ENCODE measurements around the gene GRN. TPM values are rescaled to one million over a fixed set of nuclear protein-coding genes. Genes with fewer than 3 reads are reported as not detected.

The GRN gene
- total RNA-seq, 1 experiment from 2014 or later = 127 TPM

DNA sequence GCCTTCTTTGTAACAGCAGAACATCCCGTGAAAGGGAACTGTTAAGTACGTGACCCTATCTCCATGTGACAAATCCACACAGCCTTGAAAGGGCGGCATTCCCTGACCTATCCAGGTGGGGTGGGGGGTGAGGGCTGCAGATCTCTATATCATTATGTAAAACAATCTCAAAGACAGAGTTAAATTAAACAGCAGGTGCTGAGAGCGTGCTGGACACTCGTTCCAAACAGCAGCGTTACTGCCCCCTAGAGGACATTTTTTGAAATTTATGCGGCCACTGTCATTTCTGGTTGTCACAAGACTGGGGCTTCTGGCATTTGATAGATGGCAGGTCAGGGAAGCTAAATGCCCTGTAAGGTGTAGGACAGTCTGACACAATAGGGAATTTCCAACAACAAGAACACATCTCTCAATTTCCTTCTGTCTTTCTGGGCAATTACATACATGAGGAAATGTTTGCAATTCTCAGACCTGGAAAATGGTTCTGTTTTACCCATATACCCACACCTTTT, 13.8 kb upstream of the GRN start:
- no CpG with 5 or more reads among the region's 7 CpGs for WGBS (ENCODE audit: extremely low coverage, insufficient read length, low lambda C conversion rate)
- H4K20me1 ChIP-seq (ENCODE audit: control insufficient read depth, insufficient read depth, insufficient read length) = no peaks in the 10 kb centered on the region
- no peak overlapping the region for H4K5ac ChIP-seq (ENCODE audit: insufficient read length, low read depth, low read length)
- H2BK20ac ChIP-seq (ENCODE audit: low read depth, low read length, poor library complexity, severe bottlenecking) = no peak overlapping the region
- no peak overlapping the region for H3K9ac ChIP-seq (ENCODE audit: extremely low read depth, insufficient read length, low read length)
- peaks cover 17 to 22% of the 10 kb centered on the region in 2 experiments for H3K4me1 Mint-ChIP-seq
- H3K27ac ChIP-seq (ENCODE audit: insufficient read length, low read depth, low read length) = no peak overlapping the region
- H3K9me3 Mint-ChIP-seq = no peaks in the 10 kb centered on the region
- no peaks in the 10 kb centered on the region for H3K23me2 ChIP-seq (ENCODE audit: insufficient read length, low read depth, low read length, poor library complexity, severe bottlenecking)
- no peak overlapping the region for H2BK12ac ChIP-seq (ENCODE audit: insufficient read length, low read depth, low read length)
- H3K9me3 ChIP-seq (ENCODE audit: control insufficient read depth, low read depth, low read length) = no peaks in the 10 kb centered on the region
- no peak overlapping the region for H3K4ac ChIP-seq (ENCODE audit: low read depth, low read length)
- H3K79me2 ChIP-seq (ENCODE audit: insufficient read depth, low read length) = no peaks in the 10 kb centered on the region
- H4K8ac ChIP-seq (replicated peaks; ENCODE audit: insufficient read length, low read depth, low read length) = no peak overlapping the region
- H2AK5ac ChIP-seq (ENCODE audit: insufficient read length, low read length) = no peak overlapping the region
- no peak overlapping the region for H2BK5ac ChIP-seq (ENCODE audit: insufficient read length, low read length)
- H2BK120ac ChIP-seq (ENCODE audit: low read depth, low read length, poor library complexity, severe bottlenecking) = no peak overlapping the region
- no peak overlapping the region for H3K23ac ChIP-seq (ENCODE audit: insufficient read length, low read depth, low read length)
- H3K56ac ChIP-seq (ENCODE audit: insufficient read length, low read depth, low read length) = no peak overlapping the region
- H4K91ac ChIP-seq (ENCODE audit: insufficient read length, low read depth, low read length) = no peak overlapping the region
- peak; percentile 88 for TF ChIP-seq CTCF (conservative IDR thresholded peaks at IDR 0.05)
- H3K4me1 ChIP-seq (ENCODE audit: insufficient read depth, low read length) = no peaks in the 10 kb centered on the region
- no peak overlapping the region for H3K27ac Mint-ChIP-seq
- H3K14ac ChIP-seq (ENCODE audit: insufficient read depth, low read length) = no peak overlapping the region
- no peak overlapping the region for H2BK15ac ChIP-seq (ENCODE audit: low read depth, low read length)
- no peak overlapping the region for H2AFZ ChIP-seq (ENCODE audit: low read length)
- H3T11ph ChIP-seq (ENCODE audit: low read length) = no peak overlapping the region
- no peak overlapping the region for H3K4me3 Mint-ChIP-seq
- no peak overlapping the region for H3K18ac ChIP-seq (ENCODE audit: insufficient read length, low read depth, low read length)
- peak; percentile 85 for DNase-seq
- H3K27me3 ChIP-seq (ENCODE audit: insufficient read depth, low read length) = no peaks in the 10 kb centered on the region
- H3K4me2 ChIP-seq (ENCODE audit: insufficient read depth, insufficient read length, low read length) = no peak overlapping the region
- H3K79me1 ChIP-seq (ENCODE audit: insufficient read depth, low read depth, low read length, poor library complexity, severe bottlenecking) = no peaks in the 10 kb centered on the region
- no peaks in the 10 kb centered on the region for H3K36me3 Mint-ChIP-seq (ENCODE audit: insufficient read depth in 1 of 3, low read depth in 3 of 3)
- peaks cover 6% of the 10 kb centered on the region for H3K27me3 Mint-ChIP-seq (ENCODE audit: low read depth)

Measured in H9 (cell line).